SK-N-SH (cell line): ENCODE results near the gene KLK15. TPM values are rescaled to one million over a fixed set of nuclear protein-coding genes. Genes with fewer than 3 reads are reported as not detected.

ENCODE experiments used
- CTCF ChIA-PET: fragments of 300-600, 350-600 bp; formaldehyde crosslinking; extraction: SDS; loops from one replicate; lab custom pipeline; 2021; lab: Yijun Ruan, JAX
- POLR2A ChIA-PET: fragments of 350-600 bp; sonication (Branson Sonifier 250); formaldehyde crosslinking; extraction: SDS; loops from one replicate; lab custom pipeline; 2020; ENCODE audit warnings: antibody characterized with exemption, inconsistent platforms; lab: Yijun Ruan, JAX
- DNase-seq: peaks from one replicate; pipeline ENCODE4 v3.0.0; 2012
- H2AFZ ChIP-seq: fragments of 200-600 bp; sonication (generic); 2 replicates; pipeline ENCODE4 v1.8.1; 2016; ENCODE audit warnings: antibody characterized with exemption, mild to moderate bottlenecking, low read depth
- H3F3A ChIP-seq: fragments of 200-600 bp; sonication (generic); replicated peaks from 2 replicates; pipeline ENCODE3; 2016; ENCODE audit warnings: antibody characterized with exemption, mild to moderate bottlenecking; ENCODE audit not compliant: insufficient read depth
- H3K27ac ChIP-seq, 2 experiments: fragments of 200-500 bp in 1 of 2; fragments of 200-600 bp in 1 of 2; sonication (Bioruptor generic) in 1 of 2; sonication (generic), shearing (Covaris generic) in 1 of 2; 2 replicates each; pipeline versions ENCODE4 v1.5.1 to v1.6.1; 2014 to 2016; ENCODE audit warnings: low read depth in 2 of 2, inconsistent platforms in 1 of 2, low read length in 1 of 2, mild to moderate bottlenecking in 1 of 2, mixed read lengths in 1 of 2
- H3K27me3 ChIP-seq: fragments of 200-600 bp; sonication (generic), shearing (Covaris generic); 2 replicates; pipeline ENCODE4 v1.6.1; 2016; ENCODE audit warnings: mixed run types; ENCODE audit not compliant: insufficient read depth
- H3K36me3 ChIP-seq, 2 experiments: fragments of 200-500 bp in 1 of 2; fragments of 200-600 bp in 1 of 2; sonication (Bioruptor generic) in 1 of 2; sonication (generic) in 1 of 2; replicated peaks in 1 of 2; 2 replicates each; pipeline versions ENCODE3 to v1.5.1; 2014 to 2016; ENCODE audit warnings: low read length in 1 of 2, mild to moderate bottlenecking in 1 of 2; ENCODE audit not compliant: insufficient read depth in 2 of 2, control insufficient read depth in 1 of 2
- H3K4me1 ChIP-seq, 2 experiments: fragments of 200-500 bp in 1 of 2; fragments of 200-600 bp in 1 of 2; sonication (Bioruptor generic) in 1 of 2; sonication (generic), shearing (Covaris generic) in 1 of 2; 2 replicates each; pipeline versions ENCODE4 v1.5.1 to v1.6.1; 2014 to 2016; ENCODE audit warnings: low read depth in 1 of 2, low read length in 1 of 2, mixed run types in 1 of 2; ENCODE audit not compliant: insufficient read depth in 2 of 2, control insufficient read depth in 1 of 2
- H3K4me2 ChIP-seq: fragments of 200-600 bp; sonication (generic), shearing (Covaris generic); 2 replicates; pipeline ENCODE4 v1.6.1; 2017; ENCODE audit warnings: mixed run types
- H3K4me3 ChIP-seq, 2 experiments: fragments of 200-500 bp in 1 of 2; fragments of 200-600 bp in 1 of 2; sonication (Bioruptor generic) in 1 of 2; sonication (generic), shearing (Covaris generic) in 1 of 2; 2 replicates each; pipeline versions ENCODE4 v1.5.1 to v1.8.1; 2014 to 2016; ENCODE audit warnings: low read depth in 2 of 2, inconsistent platforms in 1 of 2, low read length in 1 of 2, mild to moderate bottlenecking in 1 of 2, mixed read lengths in 1 of 2, moderate library complexity in 1 of 2
- H3K79me2 ChIP-seq: fragments of 200-600 bp; sonication (generic); 2 replicates; pipeline ENCODE4 v1.8.1; 2017; ENCODE audit warnings: mild to moderate bottlenecking; ENCODE audit not compliant: insufficient read depth
- H3K9ac ChIP-seq: fragments of 200-600 bp; sonication (generic); 2 replicates; pipeline ENCODE4 v1.6.1; 2017; ENCODE audit warnings: mixed run types
- H3K9me2 ChIP-seq: fragments of 200-600 bp; sonication (generic); 2 replicates; pipeline ENCODE4 v1.6.1; 2017; ENCODE audit warnings: mixed run types
- H3K9me3 ChIP-seq: fragments of 200-600 bp; sonication (generic); 2 replicates; pipeline ENCODE4 v1.6.1; 2017; ENCODE audit warnings: mixed run types, mild to moderate bottlenecking, moderate library complexity
- H4K20me1 ChIP-seq: fragments of 200-600 bp; sonication (generic); 2 replicates; pipeline ENCODE4 v1.6.1; 2017; ENCODE audit warnings: mild to moderate bottlenecking, mixed run types; ENCODE audit not compliant: insufficient read depth
- POLR2AphosphoS5 ChIP-seq: IDR thresholded peaks from 2 replicates; pipeline ENCODE4 v1.6.1; 2012; ENCODE audit warnings: low read depth, low read length
- RAD21 ChIP-seq: IDR thresholded peaks from 2 replicates; pipeline ENCODE4 v1.6.1; 2012; ENCODE audit warnings: mild to moderate bottlenecking, low read length
- RCOR1 ChIP-seq: fragments of 150-350 bp; IDR thresholded peaks from 2 replicates; pipeline ENCODE4 v1.6.1; 2017; ENCODE audit warnings: antibody characterized with exemption, low read length
- SMC3 ChIP-seq: IDR thresholded peaks from 2 replicates; pipeline ENCODE4 v1.6.1; 2012; ENCODE audit warnings: low read depth, low read length, improper control_type of control experiment
- WGBS: methylation state at CpG from one replicate; pipeline ENCODE4 v1.1.6; 2017; ENCODE audit warnings: low lambda C conversion rate; 5-methylcytosine and 5-hydroxymethylcytosine counted together
- polyA plus RNA-seq, 3 experiments: library from polyadenylated mRNA; depleted of rRNA; stranded (reverse); fragments of >200 nt; gene quantifications; 2 replicates each; pipeline ENCODE4 v1.2.3, GENCODE V29; 2012
- TF ChIP-seq, protein P1 (sequence below): fragments of 200-600 bp; sonication (generic); IDR thresholded peaks from 2 replicates; pipeline ENCODE4 v1.6.1; 2017; ENCODE audit warnings: antibody characterized with exemption, mild to moderate bottlenecking, moderate library complexity
- TF ChIP-seq, protein P2 (sequence below): IDR thresholded peaks from 2 replicates; pipeline ENCODE4 v1.6.1; 2012; ENCODE audit warnings: mild to moderate bottlenecking, low read depth, low read length, moderate library complexity

KLK15 gene
- polyA plus RNA-seq, 1 of the 3 experiments (the other 2 are of a cell fraction) = not detected

DNA sequence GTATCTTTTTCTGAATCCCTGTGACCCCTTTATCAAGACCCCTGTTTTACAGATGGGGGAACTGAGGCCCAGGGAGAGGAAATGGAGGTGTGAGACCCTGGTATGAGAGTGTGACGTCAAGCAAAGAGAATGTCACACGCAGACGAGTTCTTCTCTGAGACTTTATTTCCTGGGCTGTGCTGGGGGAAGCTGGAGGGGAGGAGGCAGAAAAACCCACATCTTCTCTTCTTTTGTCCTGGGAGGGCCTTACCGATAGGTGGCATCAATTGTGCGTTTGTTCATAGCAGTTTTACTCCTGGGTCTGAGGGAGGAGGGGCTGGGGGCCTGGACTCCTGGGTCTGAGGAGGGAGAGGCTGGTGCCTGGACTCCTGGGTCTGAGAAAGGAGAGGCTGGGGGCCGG, 4.9 kb upstream of the KLK15 start:
- ChIA-PET CTCF (interaction anchor here (0.6 kb wide), 1 partner anchor 25 kb away, joined by 3 read pairs; no protein-coding TSS in a partner anchor), POLR2A (no interaction called here)
- Histone ChIP-seq H3K4me2 (no peak overlapping the region), H3K27ac (no peak overlapping the region), H4K20me1 (no peaks in the 10 kb centered on the region), H3K4me1 (peaks cover 0 to 7% of the 10 kb centered on the region in 2 experiments; a peak in 1 of 4 replicates), H2AFZ (no peak overlapping the region), H3F3A (no peaks in the 10 kb centered on the region), H3K9me2 (no peaks in the 10 kb centered on the region), H3K27me3 (peaks cover 22% of the 10 kb centered on the region; the same call in 1 of the 2 replicates), H3K4me3 (no peak overlapping the region), H3K9me3 (no peaks in the 10 kb centered on the region), H3K79me2 (no peaks in the 10 kb centered on the region), H3K9ac (no peak overlapping the region), H3K36me3 (no peaks in the 10 kb centered on the region)
- WGBS = 0% methylated on average over 6 of the region's 6 CpGs
- no peak for TF ChIP-seq RCOR1
- TF ChIP-seq RAD21 = peak; percentile 22; the same call in 1 of the 2 replicates
- no peak for TF ChIP-seq SMC3
- TF ChIP-seq, protein P1, sequence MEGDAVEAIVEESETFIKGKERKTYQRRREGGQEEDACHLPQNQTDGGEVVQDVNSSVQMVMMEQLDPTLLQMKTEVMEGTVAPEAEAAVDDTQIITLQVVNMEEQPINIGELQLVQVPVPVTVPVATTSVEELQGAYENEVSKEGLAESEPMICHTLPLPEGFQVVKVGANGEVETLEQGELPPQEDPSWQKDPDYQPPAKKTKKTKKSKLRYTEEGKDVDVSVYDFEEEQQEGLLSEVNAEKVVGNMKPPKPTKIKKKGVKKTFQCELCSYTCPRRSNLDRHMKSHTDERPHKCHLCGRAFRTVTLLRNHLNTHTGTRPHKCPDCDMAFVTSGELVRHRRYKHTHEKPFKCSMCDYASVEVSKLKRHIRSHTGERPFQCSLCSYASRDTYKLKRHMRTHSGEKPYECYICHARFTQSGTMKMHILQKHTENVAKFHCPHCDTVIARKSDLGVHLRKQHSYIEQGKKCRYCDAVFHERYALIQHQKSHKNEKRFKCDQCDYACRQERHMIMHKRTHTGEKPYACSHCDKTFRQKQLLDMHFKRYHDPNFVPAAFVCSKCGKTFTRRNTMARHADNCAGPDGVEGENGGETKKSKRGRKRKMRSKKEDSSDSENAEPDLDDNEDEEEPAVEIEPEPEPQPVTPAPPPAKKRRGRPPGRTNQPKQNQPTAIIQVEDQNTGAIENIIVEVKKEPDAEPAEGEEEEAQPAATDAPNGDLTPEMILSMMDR = peak; percentile 29; the same call in 1 of the 2 replicates
- no peak for DNase-seq

DNA sequence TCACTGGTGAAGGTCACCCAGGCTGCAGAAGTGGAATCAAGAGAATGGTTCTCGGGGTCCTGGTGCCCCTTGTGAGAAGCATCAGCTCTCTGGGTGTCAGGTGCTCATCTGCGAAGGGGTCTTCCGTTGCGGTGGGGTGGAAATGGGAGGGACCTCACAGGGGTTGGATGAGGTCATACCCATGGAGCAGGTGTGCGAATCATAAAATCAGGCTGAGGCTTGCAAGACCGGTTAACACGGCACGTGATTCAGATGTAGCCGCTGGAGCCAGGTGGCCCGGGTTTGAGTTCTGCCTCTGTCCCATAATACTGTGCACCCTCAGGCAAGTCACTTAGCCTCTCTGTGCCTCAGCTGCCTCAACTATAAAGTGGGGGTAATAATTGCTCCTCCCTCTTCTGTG, 3.9 kb upstream of the KLK15 start:
- CTCF ChIA-PET = interaction anchor here (0.6 to 0.7 kb wide), 2 partner anchors 44 to 85 kb away, joined by 3 read pairs; no protein-coding TSS in a partner anchor
- Histone ChIP-seq H3K9ac (no peak overlapping the region), H3K27me3 (peaks cover 22% of the 10 kb centered on the region; the same call in 1 of the 2 replicates), H3K4me1 (peaks cover 0 to 7% of the 10 kb centered on the region in 2 experiments; a peak in 1 of 4 replicates), H3K79me2 (no peaks in the 10 kb centered on the region), H3K9me2 (no peaks in the 10 kb centered on the region), H2AFZ (no peak overlapping the region), H3K4me3 (no peak overlapping the region), H3K27ac (no peak overlapping the region), H3K36me3 (no peaks in the 10 kb centered on the region), H3F3A (no peaks in the 10 kb centered on the region), H4K20me1 (no peaks in the 10 kb centered on the region), H3K9me3 (no peaks in the 10 kb centered on the region)
- POLR2A ChIA-PET = no interaction called here
- 25% methylated on average over 8 of the region's 10 CpGs for WGBS
- DNase-seq = no peak
- TF ChIP-seq, protein P2, sequence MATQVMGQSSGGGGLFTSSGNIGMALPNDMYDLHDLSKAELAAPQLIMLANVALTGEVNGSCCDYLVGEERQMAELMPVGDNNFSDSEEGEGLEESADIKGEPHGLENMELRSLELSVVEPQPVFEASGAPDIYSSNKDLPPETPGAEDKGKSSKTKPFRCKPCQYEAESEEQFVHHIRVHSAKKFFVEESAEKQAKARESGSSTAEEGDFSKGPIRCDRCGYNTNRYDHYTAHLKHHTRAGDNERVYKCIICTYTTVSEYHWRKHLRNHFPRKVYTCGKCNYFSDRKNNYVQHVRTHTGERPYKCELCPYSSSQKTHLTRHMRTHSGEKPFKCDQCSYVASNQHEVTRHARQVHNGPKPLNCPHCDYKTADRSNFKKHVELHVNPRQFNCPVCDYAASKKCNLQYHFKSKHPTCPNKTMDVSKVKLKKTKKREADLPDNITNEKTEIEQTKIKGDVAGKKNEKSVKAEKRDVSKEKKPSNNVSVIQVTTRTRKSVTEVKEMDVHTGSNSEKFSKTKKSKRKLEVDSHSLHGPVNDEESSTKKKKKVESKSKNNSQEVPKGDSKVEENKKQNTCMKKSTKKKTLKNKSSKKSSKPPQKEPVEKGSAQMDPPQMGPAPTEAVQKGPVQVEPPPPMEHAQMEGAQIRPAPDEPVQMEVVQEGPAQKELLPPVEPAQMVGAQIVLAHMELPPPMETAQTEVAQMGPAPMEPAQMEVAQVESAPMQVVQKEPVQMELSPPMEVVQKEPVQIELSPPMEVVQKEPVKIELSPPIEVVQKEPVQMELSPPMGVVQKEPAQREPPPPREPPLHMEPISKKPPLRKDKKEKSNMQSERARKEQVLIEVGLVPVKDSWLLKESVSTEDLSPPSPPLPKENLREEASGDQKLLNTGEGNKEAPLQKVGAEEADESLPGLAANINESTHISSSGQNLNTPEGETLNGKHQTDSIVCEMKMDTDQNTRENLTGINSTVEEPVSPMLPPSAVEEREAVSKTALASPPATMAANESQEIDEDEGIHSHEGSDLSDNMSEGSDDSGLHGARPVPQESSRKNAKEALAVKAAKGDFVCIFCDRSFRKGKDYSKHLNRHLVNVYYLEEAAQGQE = no peak
- no peak for TF ChIP-seq POLR2AphosphoS5
- TF ChIP-seq, all 33 proteins: peak for 0
- H3K4me2 ChIP-seq = no peak overlapping the region
